Osteoblast (primary cell): ENCODE data around the gene RERG. TPM values are rescaled to one million over a fixed set of nuclear protein-coding genes. Genes with fewer than 3 reads are reported as not detected.

Experiments
- DNase-seq: peaks from one replicate; pipeline ENCODE4 v3.0.0; 2011; ENCODE audit warnings: low spot score, mixed read lengths; ENCODE audit not compliant: insufficient read length; ENCODE audit errors: missing footprints
- H2AFZ ChIP-seq: 2 replicates; pipeline ENCODE4 v1.6.0; 2011; ENCODE audit warnings: mild to moderate bottlenecking, low read length
- H3K27ac ChIP-seq: 2 replicates; pipeline ENCODE4 v1.5.1; 2011; ENCODE audit warnings: mild to moderate bottlenecking, low read depth, low read length, moderate library complexity
- H3K27me3 ChIP-seq: 2 replicates; pipeline ENCODE4 v1.6.0; 2012; ENCODE audit warnings: mild to moderate bottlenecking, control low read depth, inconsistent platforms, low read length, moderate library complexity; ENCODE audit not compliant: insufficient read depth
- H3K36me3 ChIP-seq: 2 replicates; pipeline ENCODE4 v1.5.1; 2011; ENCODE audit warnings: mild to moderate bottlenecking, low read length, control low read depth, moderate library complexity; ENCODE audit not compliant: insufficient read depth
- H3K4me1 ChIP-seq: 2 replicates; pipeline ENCODE4 v1.5.1; 2011; ENCODE audit warnings: mild to moderate bottlenecking, low read length, control low read depth, moderate library complexity; ENCODE audit not compliant: insufficient read depth
- H3K4me2 ChIP-seq: 2 replicates; pipeline ENCODE4 v1.6.0; 2011; ENCODE audit warnings: mild to moderate bottlenecking, low read length; ENCODE audit not compliant: insufficient read depth
- H3K4me3 ChIP-seq: fragments of 200-600 bp; sonication (generic); 3 replicates; pipeline ENCODE4 v1.5.1; 2012; ENCODE audit warnings: mild to moderate bottlenecking, low read length, inconsistent platforms; ENCODE audit not compliant: insufficient read depth
- H3K79me2 ChIP-seq: 2 replicates; pipeline ENCODE4 v1.6.0; 2012; ENCODE audit warnings: mild to moderate bottlenecking, low read length, control low read depth, inconsistent platforms; ENCODE audit not compliant: insufficient read depth
- H3K9me3 ChIP-seq: 2 replicates; pipeline ENCODE4 v1.5.1; 2011; ENCODE audit warnings: low read depth, low read length, control low read depth
- H4K20me1 ChIP-seq: 2 replicates; pipeline ENCODE4 v1.6.0; 2012; ENCODE audit warnings: mild to moderate bottlenecking, low read length, control low read depth; ENCODE audit not compliant: insufficient read depth
- CTCF ChIP-seq: IDR thresholded peaks from 2 replicates; pipeline ENCODE4 v1.5.1; 2011; ENCODE audit warnings: mild to moderate bottlenecking, low read depth, low read length, moderate library complexity; ENCODE audit errors: extremely low read depth
- total RNA-seq: library from RNA; depleted of rRNA; stranded (reverse); fragments of >200 nt; gene quantifications from 2 replicates; pipeline ENCODE4 v1.2.3, GENCODE V29; 2012

The RERG gene
- total RNA-seq, 1 donor = not detected

GRCh38 chr12:15234508-15234907 is 13.3 kb upstream of the RERG start:
- H3K27me3 ChIP-seq = peaks cover under 1% of the 10 kb centered on the region
- H3K79me2 ChIP-seq = no peaks in the 10 kb centered on the region
- H3K4me1 ChIP-seq = no peaks in the 10 kb centered on the region
- no peak overlapping the region for H3K4me3 ChIP-seq
- no peak for DNase-seq
- no peaks in the 10 kb centered on the region for H3K9me3 ChIP-seq
- no peaks in the 10 kb centered on the region for H3K36me3 ChIP-seq
- H3K4me2 ChIP-seq = no peak overlapping the region
- TF ChIP-seq CTCF = no peak
- H3K27ac ChIP-seq = no peak overlapping the region
- H2AFZ ChIP-seq = no peak overlapping the region
- H4K20me1 ChIP-seq = no peaks in the 10 kb centered on the region

GRCh38 chr12:15234011-15234410 is 12.8 kb upstream of the RERG start:
- no peaks in the 10 kb centered on the region for H4K20me1 ChIP-seq
- H3K36me3 ChIP-seq = no peaks in the 10 kb centered on the region
- no peak overlapping the region for H2AFZ ChIP-seq
- H3K9me3 ChIP-seq = no peaks in the 10 kb centered on the region
- no peak for TF ChIP-seq CTCF
- H3K4me2 ChIP-seq = no peak overlapping the region
- H3K4me3 ChIP-seq = no peak overlapping the region
- H3K79me2 ChIP-seq = no peaks in the 10 kb centered on the region
- no peaks in the 10 kb centered on the region for H3K4me1 ChIP-seq
- DNase-seq = no peak
- H3K27ac ChIP-seq = no peak overlapping the region
- peaks cover 3% of the 10 kb centered on the region for H3K27me3 ChIP-seq

GRCh38 chr12:15232959-15233358 is 11.7 kb upstream of the RERG start:
- no peak overlapping the region for H3K4me2 ChIP-seq
- H3K4me1 ChIP-seq = no peaks in the 10 kb centered on the region
- no peak for TF ChIP-seq CTCF
- H3K27me3 ChIP-seq = peaks cover 3% of the 10 kb centered on the region
- no peak overlapping the region for H3K4me3 ChIP-seq
- no peaks in the 10 kb centered on the region for H3K9me3 ChIP-seq
- no peaks in the 10 kb centered on the region for H3K79me2 ChIP-seq
- no peak overlapping the region for H2AFZ ChIP-seq
- no peak overlapping the region for H3K27ac ChIP-seq
- H4K20me1 ChIP-seq = no peaks in the 10 kb centered on the region
- no peak for DNase-seq
- H3K36me3 ChIP-seq = no peaks in the 10 kb centered on the region

GRCh38 chr12:15231493-15231892 is 10.3 kb upstream of the RERG start:
- no peak for TF ChIP-seq CTCF
- DNase-seq = no peak
- Histone ChIP-seq H2AFZ (no peak overlapping the region), H3K79me2 (no peaks in the 10 kb centered on the region), H4K20me1 (no peaks in the 10 kb centered on the region), H3K27ac (no peak overlapping the region), H3K4me1 (no peaks in the 10 kb centered on the region), H3K4me2 (no peak overlapping the region), H3K4me3 (no peak overlapping the region), H3K27me3 (peaks cover 3% of the 10 kb centered on the region), H3K36me3 (no peaks in the 10 kb centered on the region), H3K9me3 (no peaks in the 10 kb centered on the region)
